GM23338 (cell line): ENCODE measurements around the gene TMA7. TPM values are rescaled to one million over a fixed set of nuclear protein-coding genes. Genes with fewer than 3 reads are reported as not detected.

Source experiments
- ATAC-seq: fragments of 200-7000 bp; cut with Tn5 transposase; 3 replicates; pipeline ENCODE4 v1.9.1; 2020
- DNase-seq: peaks from one replicate; pipeline ENCODE4 v3.0.0-alpha.2; 2015; ENCODE audit warnings: low spot score
- H2AFZ ChIP-seq: fragments of 200-600 bp; sonication (generic); 2 replicates; pipeline ENCODE4 v1.8.0; 2016; ENCODE audit warnings: antibody characterized with exemption, mild to moderate bottlenecking, moderate library complexity
- H3F3A ChIP-seq: fragments of 200-600 bp; sonication (generic); replicated peaks from 2 replicates; pipeline ENCODE4 v1.8.0; 2017; ENCODE audit warnings: antibody characterized with exemption, mixed run types, low read depth
- H3K27ac ChIP-seq: fragments of 200-600 bp; sonication (generic); 2 replicates; pipeline ENCODE4 v1.6.1; 2016; ENCODE audit warnings: low read depth
- H3K27me3 ChIP-seq: fragments of 200-600 bp; sonication (generic); 2 replicates; pipeline ENCODE4 v1.8.0; 2016; ENCODE audit warnings: mild to moderate bottlenecking, mixed run types, moderate library complexity; ENCODE audit not compliant: insufficient read depth
- H3K36me3 ChIP-seq: fragments of 200-600 bp; sonication (generic); 2 replicates; pipeline ENCODE4 v1.8.0; 2016; ENCODE audit warnings: mild to moderate bottlenecking; ENCODE audit not compliant: insufficient read depth
- H3K4me1 ChIP-seq: fragments of 200-600 bp; sonication (generic); 2 replicates; pipeline ENCODE4 v1.8.0; 2016; ENCODE audit warnings: mild to moderate bottlenecking, moderate library complexity; ENCODE audit not compliant: insufficient read depth
- H3K4me2 ChIP-seq: fragments of 200-600 bp; sonication (generic); 2 replicates; pipeline ENCODE4 v1.7.1; 2017; ENCODE audit warnings: mixed run types
- H3K4me3 ChIP-seq: fragments of 200-600 bp; sonication (generic); 2 replicates; pipeline ENCODE4 v1.6.1; 2016; ENCODE audit warnings: mixed run types
- H3K79me2 ChIP-seq: fragments of 200-600 bp; sonication (generic); replicated peaks from 2 replicates; pipeline ENCODE4 v1.8.0; 2017; ENCODE audit warnings: mild to moderate bottlenecking; ENCODE audit not compliant: insufficient read depth
- H3K9me2 ChIP-seq: fragments of 200-600 bp; sonication (generic); 2 replicates; pipeline ENCODE4 v1.8.0; 2017; ENCODE audit not compliant: insufficient read depth
- H4K20me1 ChIP-seq: fragments of 200-600 bp; sonication (generic); replicated peaks from 2 replicates; pipeline ENCODE4 v1.8.0; 2017; ENCODE audit warnings: mild to moderate bottlenecking; ENCODE audit not compliant: insufficient read depth
- H3K27ac Mint-ChIP-seq: 2 replicates; pipeline ENCODE4 v1.8.0; 2020; ENCODE audit warnings: inconsistent platforms, mild to moderate bottlenecking, moderate library complexity, mixed read lengths
- H3K27me3 Mint-ChIP-seq: 3 replicates; pipeline ENCODE4 v1.8.0; 2022; ENCODE audit warnings: low read depth, mild to moderate bottlenecking, moderate library complexity, mixed read lengths, inconsistent platforms; ENCODE audit not compliant: insufficient read depth, poor library complexity
- H3K36me3 Mint-ChIP-seq: 3 replicates; pipeline ENCODE4 v1.8.0; 2021; ENCODE audit warnings: low read depth, mild to moderate bottlenecking, inconsistent platforms, moderate library complexity, mixed read lengths
- H3K4me1 Mint-ChIP-seq: 3 replicates; pipeline ENCODE4 v1.8.0; 2020; ENCODE audit warnings: mild to moderate bottlenecking, inconsistent platforms, mixed read lengths
- H3K4me3 Mint-ChIP-seq: 3 replicates; pipeline ENCODE4 v1.8.0; 2021; ENCODE audit warnings: moderate library complexity, mild to moderate bottlenecking, inconsistent platforms, mixed read lengths
- H3K9me3 Mint-ChIP-seq: 3 replicates; pipeline ENCODE4 v1.8.0; 2020; ENCODE audit warnings: moderate library complexity, mild to moderate bottlenecking, inconsistent platforms, mixed read lengths
- CREB1 ChIP-seq: fragments of 250-450 bp; sonication (Bioruptor Pico); IDR thresholded peaks from 2 replicates; pipeline ENCODE4 v1.5.0; 2020; ENCODE audit warnings: low read depth, mild to moderate bottlenecking, moderate library complexity
- EZH2 ChIP-seq: fragments of 200-600 bp; sonication (generic); IDR thresholded peaks from one replicate; pipeline ENCODE4 v1.8.0; 2017; ENCODE audit warnings: antibody characterized with exemption, mild to moderate bottlenecking, low read depth; ENCODE audit not compliant: unreplicated experiment
- EZH2phosphoT487 ChIP-seq: fragments of 200-600 bp; sonication (generic); IDR thresholded peaks from one replicate; pipeline ENCODE4 v1.8.1; 2018; ENCODE audit warnings: antibody characterized with exemption; ENCODE audit not compliant: unreplicated experiment
- JUNB ChIP-seq: IDR thresholded peaks from one replicate; pipeline ENCODE4 v1.6.1; 2016; ENCODE audit warnings: antibody characterized with exemption; ENCODE audit not compliant: unreplicated experiment
- POLR2AphosphoS5 ChIP-seq: IDR thresholded peaks from 2 replicates; pipeline ENCODE4 v1.6.1; 2016; ENCODE audit warnings: antibody characterized with exemption, low read depth
- STAT1 ChIP-seq: IDR thresholded peaks from one replicate; pipeline ENCODE4 v1.6.1; 2016; ENCODE audit warnings: antibody characterized with exemption; ENCODE audit not compliant: unreplicated experiment
- ZNF114 ChIP-seq: fragments of 250-450 bp; sonication (Bioruptor Pico); IDR thresholded peaks from 2 replicates; pipeline ENCODE4 v1.5.0; 2020; ENCODE audit warnings: mild to moderate bottlenecking, moderate library complexity
- ZNF331 ChIP-seq: fragments of 250-450 bp; sonication (Bioruptor Pico); IDR thresholded peaks from 2 replicates; pipeline ENCODE4 v1.5.0; 2020; ENCODE audit warnings: low read depth, mild to moderate bottlenecking, moderate library complexity
- polyA plus RNA-seq: library from polyadenylated mRNA; unstranded; fragments of >200 nt; fragmentation: Nextera tagmentation; extraction: Ambion mirVana; gene quantifications from 2 replicates; pipeline ENCODE4 v1.2.1, GENCODE V29; 2016
- total RNA-seq: library from RNA; depleted of rRNA; stranded (reverse); fragments of >200 nt; shearing (Covaris generic); gene quantifications from 2 replicates; pipeline ENCODE4 v1.2.3, GENCODE V29; 2014
- TF ChIP-seq, protein P1 (sequence below), 2 experiments: fragments of 200-600 bp in 1 of 2; sonication (generic) in 1 of 2; conservative IDR thresholded peaks; 2 replicates each; pipeline versions ENCODE4 v1.5.1 to v1.6.1; 2016 to 2017; ENCODE audit warnings: antibody characterized with exemption in 2 of 2, low read depth in 2 of 2, mild to moderate bottlenecking in 2 of 2, moderate library complexity in 1 of 2
- TF ChIP-seq, protein P2 (sequence below): fragments of 250-450 bp; sonication (Bioruptor Pico); IDR thresholded peaks from 2 replicates; pipeline ENCODE4 v1.5.0; 2020; ENCODE audit warnings: mild to moderate bottlenecking, moderate library complexity

Gene TMA7
- total and polyA plus RNA-seq, 2 experiments from 2014 or later = 419 to 2,089 TPM

DNA sequence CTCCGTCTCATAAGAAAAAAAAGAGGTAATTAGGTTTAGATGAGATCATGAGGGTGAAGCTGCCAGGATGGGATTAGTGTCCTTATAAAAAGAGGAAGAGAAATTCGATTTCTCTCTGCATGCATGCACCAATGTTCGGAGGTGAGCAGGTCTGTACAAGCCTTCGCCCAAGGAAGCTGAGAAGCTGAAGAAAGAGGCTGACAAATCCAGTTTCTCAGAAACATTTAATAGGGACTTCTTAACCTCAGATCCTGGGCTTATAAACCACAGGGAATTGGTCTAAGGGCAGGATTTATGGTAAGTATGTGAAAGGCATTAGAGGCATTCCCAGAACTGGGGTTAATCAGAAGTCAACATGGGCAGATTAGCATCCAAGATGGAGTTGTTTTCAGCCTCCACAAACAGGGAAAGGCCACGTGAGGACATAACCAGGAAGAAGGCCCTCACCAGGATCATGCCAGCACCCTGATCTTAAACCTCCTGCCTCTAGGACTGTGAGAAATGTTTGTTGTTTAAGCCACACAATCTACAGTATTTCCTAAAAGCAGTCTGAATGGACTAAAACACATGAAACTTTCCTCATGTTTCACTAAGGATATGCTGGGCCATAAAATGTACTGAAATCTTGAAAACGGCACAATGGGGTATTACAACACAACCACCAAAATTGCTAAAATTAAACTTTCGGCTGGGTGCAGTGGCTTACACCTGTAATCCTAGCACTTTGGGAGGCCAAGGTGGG, 52.6 kb downstream of the TMA7 start:
- H3K36me3 Mint-ChIP-seq = peaks cover 29% of the 10 kb centered on the region
- no peak for TF ChIP-seq JUNB
- TF ChIP-seq, protein P1, sequence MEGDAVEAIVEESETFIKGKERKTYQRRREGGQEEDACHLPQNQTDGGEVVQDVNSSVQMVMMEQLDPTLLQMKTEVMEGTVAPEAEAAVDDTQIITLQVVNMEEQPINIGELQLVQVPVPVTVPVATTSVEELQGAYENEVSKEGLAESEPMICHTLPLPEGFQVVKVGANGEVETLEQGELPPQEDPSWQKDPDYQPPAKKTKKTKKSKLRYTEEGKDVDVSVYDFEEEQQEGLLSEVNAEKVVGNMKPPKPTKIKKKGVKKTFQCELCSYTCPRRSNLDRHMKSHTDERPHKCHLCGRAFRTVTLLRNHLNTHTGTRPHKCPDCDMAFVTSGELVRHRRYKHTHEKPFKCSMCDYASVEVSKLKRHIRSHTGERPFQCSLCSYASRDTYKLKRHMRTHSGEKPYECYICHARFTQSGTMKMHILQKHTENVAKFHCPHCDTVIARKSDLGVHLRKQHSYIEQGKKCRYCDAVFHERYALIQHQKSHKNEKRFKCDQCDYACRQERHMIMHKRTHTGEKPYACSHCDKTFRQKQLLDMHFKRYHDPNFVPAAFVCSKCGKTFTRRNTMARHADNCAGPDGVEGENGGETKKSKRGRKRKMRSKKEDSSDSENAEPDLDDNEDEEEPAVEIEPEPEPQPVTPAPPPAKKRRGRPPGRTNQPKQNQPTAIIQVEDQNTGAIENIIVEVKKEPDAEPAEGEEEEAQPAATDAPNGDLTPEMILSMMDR (conservative IDR thresholded peaks at IDR 0.05; ENCODE audit: low read depth in 2 of 2) = no peak
- Histone ChIP-seq H2AFZ (no peak overlapping the region), H3K9me2 (no peaks in the 10 kb centered on the region), H3K27me3 (no peaks in the 10 kb centered on the region), H3K79me2 (no peaks in the 10 kb centered on the region), H3K4me1 (peaks cover 3% of the 10 kb centered on the region; the same call in 1 of the 2 replicates), H3K36me3 (no peaks in the 10 kb centered on the region), H3F3A (0 out of 2 replicates have a peak, but pooled peaks cover 2% of the 10 kb centered on the region), H3K4me2 (no peak overlapping the region), H3K4me3 (no peak overlapping the region), H3K27ac (no peak overlapping the region), H4K20me1 (no peaks in the 10 kb centered on the region)
- peaks cover 12% of the 10 kb centered on the region for H3K4me1 Mint-ChIP-seq
- no peak overlapping the region for H3K4me3 Mint-ChIP-seq
- DNase-seq (no peak), ATAC-seq (no peak)
- H3K9me3 Mint-ChIP-seq = no peaks in the 10 kb centered on the region
- H3K27me3 Mint-ChIP-seq = peaks cover 10% of the 10 kb centered on the region
- H3K27ac Mint-ChIP-seq = no peak overlapping the region

DNA sequence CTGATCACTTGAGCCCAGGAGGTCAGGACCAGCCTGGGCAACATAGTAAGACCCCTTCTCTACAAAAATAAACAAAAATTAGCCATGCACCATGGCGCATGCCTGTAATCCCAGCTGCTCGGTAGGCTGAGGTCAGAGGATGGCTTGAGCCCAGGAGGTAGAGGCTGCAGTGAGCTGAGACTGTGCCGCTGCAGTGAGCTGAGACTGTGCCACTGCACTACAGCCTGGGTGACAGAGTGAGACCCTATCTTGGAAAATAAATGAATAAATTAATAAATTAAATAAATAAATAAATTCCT, 53.1 kb downstream of the TMA7 start:
- no peaks in the 10 kb centered on the region for H3K27me3 ChIP-seq
- peaks cover 11% of the 10 kb centered on the region for H3K27me3 Mint-ChIP-seq
- peaks cover 12% of the 10 kb centered on the region for H3K4me1 Mint-ChIP-seq
- H3K36me3 Mint-ChIP-seq = peaks cover 31% of the 10 kb centered on the region
- H3K9me2 ChIP-seq = no peaks in the 10 kb centered on the region
- no peak overlapping the region for H2AFZ ChIP-seq
- no peak overlapping the region for H3K4me3 ChIP-seq
- H3K4me2 ChIP-seq = no peak overlapping the region
- peaks cover 3% of the 10 kb centered on the region; the same call in 1 of the 2 replicates for H3K4me1 ChIP-seq
- no peaks in the 10 kb centered on the region for H4K20me1 ChIP-seq
- H3K79me2 ChIP-seq = no peaks in the 10 kb centered on the region
- H3K4me3 Mint-ChIP-seq = no peak overlapping the region
- H3K9me3 Mint-ChIP-seq = peaks cover 2% of the 10 kb centered on the region; the same call in 2 of the 3 replicates
- no peak overlapping the region for H3K27ac ChIP-seq
- no peak overlapping the region for H3K27ac Mint-ChIP-seq
- DNase-seq (no peak), ATAC-seq (no peak)
- H3F3A ChIP-seq = 0 out of 2 replicates have a peak, but pooled peaks cover 2% of the 10 kb centered on the region
- H3K36me3 ChIP-seq = peaks cover 2% of the 10 kb centered on the region; the same call in 1 of the 2 replicates
- TF ChIP-seq CREB1 (CRISPR knock-in tag) (no peak), ZNF331 (CRISPR knock-in tag) (no peak), STAT1 (no peak), EZH2phosphoT487 (no peak), ZNF114 (CRISPR knock-in tag) (no peak), EZH2 (no peak), POLR2AphosphoS5 (no peak)
- TF ChIP-seq, protein P2, sequence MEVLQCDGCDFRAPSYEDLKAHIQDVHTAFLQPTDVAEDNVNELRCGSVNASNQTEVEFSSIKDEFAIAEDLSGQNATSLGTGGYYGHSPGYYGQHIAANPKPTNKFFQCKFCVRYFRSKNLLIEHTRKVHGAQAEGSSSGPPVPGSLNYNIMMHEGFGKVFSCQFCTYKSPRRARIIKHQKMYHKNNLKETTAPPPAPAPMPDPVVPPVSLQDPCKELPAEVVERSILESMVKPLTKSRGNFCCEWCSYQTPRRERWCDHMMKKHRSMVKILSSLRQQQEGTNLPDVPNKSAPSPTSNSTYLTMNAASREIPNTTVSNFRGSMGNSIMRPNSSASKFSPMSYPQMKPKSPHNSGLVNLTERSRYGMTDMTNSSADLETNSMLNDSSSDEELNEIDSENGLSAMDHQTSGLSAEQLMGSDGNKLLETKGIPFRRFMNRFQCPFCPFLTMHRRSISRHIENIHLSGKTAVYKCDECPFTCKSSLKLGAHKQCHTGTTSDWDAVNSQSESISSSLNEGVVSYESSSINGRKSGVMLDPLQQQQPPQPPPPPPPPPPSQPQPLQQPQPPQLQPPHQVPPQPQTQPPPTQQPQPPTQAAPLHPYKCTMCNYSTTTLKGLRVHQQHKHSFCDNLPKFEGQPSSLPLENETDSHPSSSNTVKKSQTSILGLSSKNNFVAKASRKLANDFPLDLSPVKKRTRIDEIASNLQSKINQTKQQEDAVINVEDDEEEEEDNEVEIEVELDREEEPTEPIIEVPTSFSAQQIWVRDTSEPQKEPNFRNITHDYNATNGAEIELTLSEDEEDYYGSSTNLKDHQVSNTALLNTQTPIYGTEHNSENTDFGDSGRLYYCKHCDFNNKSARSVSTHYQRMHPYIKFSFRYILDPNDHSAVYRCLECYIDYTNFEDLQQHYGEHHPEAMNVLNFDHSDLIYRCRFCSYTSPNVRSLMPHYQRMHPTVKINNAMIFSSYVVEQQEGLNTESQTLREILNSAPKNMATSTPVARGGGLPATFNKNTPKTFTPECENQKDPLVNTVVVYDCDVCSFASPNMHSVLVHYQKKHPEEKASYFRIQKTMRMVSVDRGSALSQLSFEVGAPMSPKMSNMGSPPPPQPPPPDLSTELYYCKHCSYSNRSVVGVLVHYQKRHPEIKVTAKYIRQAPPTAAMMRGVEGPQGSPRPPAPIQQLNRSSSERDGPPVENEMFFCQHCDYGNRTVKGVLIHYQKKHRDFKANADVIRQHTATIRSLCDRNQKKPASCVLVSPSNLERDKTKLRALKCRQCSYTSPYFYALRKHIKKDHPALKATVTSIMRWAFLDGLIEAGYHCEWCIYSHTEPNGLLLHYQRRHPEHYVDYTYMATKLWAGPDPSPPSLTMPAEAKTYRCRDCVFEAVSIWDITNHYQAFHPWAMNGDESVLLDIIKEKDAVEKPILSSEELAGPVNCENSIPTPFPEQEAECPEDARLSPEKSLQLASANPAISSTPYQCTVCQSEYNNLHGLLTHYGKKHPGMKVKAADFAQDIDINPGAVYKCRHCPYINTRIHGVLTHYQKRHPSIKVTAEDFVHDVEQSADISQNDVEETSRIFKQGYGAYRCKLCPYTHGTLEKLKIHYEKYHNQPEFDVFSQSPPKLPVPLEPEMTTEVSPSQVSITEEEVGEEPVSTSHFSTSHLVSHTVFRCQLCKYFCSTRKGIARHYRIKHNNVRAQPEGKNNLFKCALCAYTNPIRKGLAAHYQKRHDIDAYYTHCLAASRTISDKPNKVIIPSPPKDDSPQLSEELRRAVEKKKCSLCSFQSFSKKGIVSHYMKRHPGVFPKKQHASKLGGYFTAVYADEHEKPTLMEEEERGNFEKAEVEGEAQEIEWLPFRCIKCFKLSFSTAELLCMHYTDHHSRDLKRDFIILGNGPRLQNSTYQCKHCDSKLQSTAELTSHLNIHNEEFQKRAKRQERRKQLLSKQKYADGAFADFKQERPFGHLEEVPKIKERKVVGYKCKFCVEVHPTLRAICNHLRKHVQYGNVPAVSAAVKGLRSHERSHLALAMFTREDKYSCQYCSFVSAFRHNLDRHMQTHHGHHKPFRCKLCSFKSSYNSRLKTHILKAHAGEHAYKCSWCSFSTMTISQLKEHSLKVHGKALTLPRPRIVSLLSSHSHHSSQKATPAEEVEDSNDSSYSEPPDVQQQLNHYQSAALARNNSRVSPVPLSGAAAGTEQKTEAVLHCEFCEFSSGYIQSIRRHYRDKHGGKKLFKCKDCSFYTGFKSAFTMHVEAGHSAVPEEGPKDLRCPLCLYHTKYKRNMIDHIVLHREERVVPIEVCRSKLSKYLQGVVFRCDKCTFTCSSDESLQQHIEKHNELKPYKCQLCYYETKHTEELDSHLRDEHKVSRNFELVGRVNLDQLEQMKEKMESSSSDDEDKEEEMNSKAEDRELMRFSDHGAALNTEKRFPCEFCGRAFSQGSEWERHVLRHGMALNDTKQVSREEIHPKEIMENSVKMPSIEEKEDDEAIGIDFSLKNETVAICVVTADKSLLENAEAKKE (CRISPR knock-in tag) = no peak
- TF ChIP-seq, protein P1 (conservative IDR thresholded peaks at IDR 0.05; ENCODE audit: low read depth in 2 of 2) = no peak
